Measurements from ENCODE around the gene PLBD2.

The PLBD2 gene, protein sequence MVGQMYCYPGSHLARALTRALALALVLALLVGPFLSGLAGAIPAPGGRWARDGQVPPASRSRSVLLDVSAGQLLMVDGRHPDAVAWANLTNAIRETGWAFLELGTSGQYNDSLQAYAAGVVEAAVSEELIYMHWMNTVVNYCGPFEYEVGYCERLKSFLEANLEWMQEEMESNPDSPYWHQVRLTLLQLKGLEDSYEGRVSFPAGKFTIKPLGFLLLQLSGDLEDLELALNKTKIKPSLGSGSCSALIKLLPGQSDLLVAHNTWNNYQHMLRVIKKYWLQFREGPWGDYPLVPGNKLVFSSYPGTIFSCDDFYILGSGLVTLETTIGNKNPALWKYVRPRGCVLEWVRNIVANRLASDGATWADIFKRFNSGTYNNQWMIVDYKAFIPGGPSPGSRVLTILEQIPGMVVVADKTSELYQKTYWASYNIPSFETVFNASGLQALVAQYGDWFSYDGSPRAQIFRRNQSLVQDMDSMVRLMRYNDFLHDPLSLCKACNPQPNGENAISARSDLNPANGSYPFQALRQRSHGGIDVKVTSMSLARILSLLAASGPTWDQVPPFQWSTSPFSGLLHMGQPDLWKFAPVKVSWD

DNA sequence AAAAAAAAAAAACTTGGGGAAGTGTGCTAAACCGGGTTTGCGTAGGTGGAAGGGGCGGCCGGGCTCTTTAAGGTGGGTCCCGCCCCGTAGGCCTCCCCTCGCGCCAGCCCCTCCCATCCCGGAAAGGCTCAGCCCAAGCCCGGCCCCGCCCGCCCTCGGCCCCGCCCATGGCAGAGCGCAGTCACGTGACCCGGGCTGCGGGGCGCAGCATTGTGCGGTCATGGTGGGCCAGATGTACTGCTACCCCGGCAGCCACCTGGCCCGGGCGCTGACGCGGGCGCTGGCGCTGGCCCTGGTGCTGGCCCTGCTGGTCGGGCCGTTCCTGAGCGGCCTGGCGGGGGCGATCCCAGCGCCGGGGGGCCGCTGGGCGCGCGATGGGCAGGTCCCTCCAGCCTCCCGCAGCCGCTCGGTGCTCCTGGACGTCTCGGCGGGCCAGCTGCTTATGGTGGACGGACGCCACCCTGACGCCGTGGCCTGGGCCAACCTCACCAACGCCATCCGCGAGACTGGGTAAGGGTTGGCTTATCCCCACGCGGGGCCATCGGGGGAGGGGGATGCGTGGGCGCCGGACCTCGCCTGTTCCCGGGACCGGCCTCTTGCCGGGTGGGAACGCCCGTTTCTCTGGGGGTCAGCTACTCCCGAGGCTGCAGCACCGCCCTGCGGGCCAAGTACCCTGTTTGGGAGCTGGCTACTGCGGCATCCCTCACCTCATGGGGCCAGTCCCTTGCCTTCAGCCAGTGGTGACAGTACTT lies at the start of gene PLBD2:
Gene PLBD2 (plus strand): TSS at position 207 of the 752 bp plus-strand sequence. CDS start 14 bp downstream, at position 221.
- peak; percentile 92 for DNase-seq (ENCODE audit: low read depth)

DNA sequence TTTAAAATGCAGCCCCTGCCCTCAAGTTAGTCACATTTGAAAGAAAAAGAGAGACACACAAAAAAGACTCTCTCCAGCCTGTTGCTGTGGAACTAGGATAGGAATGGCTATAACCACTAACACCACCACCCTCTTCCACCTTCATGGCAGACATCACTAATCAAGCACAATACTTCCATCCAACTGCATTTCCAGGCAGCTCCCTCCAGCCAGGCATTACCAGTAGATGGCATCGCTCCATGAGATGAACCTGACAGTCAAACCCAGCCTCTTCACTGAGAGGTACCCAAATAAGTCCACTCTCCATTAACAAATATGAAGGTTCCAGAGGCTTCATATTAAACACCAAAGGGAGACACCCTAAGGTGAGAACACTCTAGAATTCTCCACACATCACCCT lies 47.9 kb upstream of the PLBD2 start:
- DNase-seq (ENCODE audit: low read depth): no peak

DNA sequence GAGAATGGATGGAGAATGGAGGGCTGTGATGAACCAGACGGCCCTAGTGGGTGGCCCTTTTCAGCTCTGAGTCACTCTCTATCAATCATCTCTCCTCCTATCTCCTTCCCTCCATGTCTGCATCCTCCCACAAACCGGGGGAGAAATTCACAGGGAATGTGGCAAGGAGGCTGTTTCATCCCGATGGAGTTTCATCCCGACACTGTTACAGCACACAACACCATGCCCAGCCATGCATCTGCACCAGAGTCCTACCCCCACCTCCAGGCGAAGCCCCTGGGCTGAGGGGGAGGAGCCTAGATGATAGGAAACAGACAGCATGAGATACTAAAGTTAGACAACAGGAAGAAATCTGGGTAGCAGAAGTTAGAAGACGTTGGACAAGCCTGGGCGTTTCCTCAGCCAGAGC lies 44.3 kb upstream of the PLBD2 start:
- DNase-seq (ENCODE audit: low read depth): no peak

DNA sequence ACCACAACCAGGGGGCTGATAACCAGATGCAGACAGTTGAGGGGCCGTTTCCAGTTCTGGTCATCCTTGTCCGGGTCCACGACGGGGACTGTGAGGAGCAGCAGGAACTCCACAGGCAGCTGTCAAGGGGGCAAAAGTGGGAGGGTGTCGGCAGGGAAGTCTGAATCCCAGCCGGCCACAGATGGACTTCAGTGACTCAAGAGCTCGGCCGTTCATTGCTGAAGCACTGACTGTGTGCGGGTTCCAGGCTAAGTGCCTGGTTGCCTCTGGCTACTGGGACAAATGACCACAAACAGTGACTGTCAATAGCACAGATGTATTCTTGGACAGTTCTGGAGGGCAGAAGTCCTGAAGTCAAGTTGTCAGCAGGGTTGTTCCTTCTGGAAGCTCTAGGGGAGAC lies 43.0 kb upstream of the PLBD2 start:
- no peak for DNase-seq (ENCODE audit: low read depth)

DNA sequence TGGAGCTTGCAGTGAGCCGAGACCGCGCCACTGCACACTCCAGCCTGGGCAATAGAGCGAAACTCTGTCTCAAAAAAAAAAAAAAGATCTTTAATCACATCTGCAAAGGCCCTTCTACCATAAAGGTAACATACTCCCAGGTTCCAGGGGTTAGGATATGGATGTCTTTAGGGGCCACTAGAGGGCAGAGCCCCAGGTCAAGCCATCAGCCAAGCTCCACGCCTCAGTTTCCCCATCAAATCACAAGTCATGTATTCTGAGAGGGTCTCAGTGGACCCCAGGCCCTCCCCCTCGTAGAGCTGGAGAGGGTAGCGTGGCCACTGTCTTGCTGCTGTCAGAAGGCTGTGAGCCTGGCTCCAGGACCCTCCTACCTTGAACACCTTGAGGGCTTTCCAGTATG lies 42.2 kb upstream of the PLBD2 start:
- no peak for DNase-seq (ENCODE audit: low read depth)

DNA sequence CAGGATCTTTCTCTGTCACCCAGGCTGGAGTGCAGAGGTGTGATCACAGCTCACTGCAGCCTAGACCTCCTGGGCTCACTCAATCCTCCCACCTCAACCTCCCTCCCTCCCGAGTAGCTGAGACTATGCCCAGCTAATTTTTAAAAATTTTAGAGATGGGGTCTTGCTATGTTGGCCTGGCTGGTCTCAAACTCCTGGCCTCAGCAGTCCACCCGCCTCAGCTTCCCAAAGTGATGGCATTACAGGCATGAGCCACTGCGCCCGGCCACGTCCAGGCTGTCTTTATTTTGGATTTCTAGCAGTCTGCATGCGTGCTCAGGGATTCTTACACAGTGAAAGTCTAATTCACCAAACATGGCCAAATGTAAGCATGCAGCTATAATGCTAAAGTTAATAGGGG lies 41.3 kb upstream of the PLBD2 start:
- no peak for DNase-seq (ENCODE audit: low read depth)

DNA sequence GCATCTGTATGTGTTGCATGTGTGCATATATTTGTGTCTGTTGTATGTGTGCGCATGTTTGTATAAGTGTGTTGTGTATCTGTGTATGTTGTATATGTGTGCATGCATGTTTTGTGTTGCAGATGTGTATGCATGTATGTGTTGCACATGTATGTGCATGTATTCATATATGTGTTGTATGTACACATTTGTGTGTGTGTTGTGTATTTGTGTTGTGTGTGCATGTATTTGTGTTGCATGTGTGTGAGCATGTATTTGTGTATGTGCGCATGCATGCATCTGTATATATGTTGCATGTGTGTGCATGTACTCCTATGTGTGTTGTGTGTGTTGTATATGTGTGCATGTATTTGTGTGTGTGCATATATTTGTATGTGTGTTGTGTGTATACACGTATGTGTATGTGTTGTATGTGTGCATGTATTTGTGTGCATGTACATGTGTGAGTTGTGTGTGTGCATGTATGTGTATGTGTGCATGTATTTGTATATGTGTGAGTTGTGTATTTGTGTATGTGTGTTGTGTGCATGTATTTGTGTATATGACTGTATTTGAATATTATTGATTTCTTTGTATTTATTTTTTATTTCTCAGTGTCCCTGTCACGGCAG lies 40.2 kb upstream of the PLBD2 start:
- DNase-seq (ENCODE audit: low read depth): no peak

DNA sequence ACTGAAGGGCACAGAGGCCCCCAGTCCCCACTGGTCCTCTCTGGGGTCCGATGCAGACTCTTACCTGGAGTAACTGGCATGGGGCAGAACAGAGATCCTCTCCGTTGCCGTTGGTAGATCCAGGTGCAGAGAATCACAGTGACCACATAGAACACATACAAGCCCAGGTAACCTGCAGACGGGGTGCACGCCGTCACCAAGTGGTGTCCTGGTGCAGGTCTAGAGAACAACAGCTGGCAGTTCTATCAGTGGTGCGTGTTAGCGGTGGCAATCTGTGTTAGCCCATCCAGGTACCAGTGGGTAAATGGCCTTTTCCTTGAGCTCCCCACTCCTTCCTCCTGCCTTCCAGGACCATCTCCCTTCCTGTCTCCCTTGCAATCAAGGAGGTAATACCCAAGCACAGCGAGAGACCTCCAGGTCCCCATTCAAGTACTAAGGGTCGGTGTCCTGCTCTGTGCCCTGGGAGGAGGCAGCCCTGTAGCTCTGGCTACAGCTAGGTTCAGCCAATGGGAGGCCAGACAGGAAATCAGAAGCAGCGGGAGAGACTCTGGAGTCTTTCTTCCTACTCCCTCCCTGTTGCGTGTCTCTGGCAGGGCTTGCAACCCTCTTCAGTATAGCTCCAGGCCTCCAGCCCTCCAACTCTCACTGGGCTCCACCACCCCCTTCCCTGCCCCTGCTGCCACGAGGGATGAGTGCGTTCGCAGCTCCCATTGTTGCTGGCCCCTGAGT lies 39.3 kb upstream of the PLBD2 start:
- no peak for DNase-seq (ENCODE audit: low read depth)

DNA sequence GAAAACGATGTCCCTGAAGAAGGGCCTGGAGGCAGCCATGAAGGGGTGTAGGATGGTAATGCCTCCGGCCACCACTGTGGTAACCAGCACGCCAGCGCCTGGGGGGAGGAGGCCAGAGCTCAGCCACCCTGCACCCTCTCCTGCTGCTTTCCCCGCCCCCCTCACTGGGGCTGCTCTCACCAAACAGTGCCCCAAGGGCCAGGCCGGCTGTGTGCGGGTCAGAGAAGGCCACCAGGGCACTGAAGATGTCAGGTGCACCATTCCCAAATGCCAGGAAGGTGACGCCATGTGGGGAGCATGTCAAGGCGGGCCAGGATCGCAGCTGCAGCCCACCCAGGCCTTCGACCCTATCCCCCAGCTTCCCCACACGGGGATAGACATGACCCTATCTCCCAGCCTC lies 38.0 kb upstream of the PLBD2 start:
- no peak for DNase-seq (ENCODE audit: low read depth)

DNA sequence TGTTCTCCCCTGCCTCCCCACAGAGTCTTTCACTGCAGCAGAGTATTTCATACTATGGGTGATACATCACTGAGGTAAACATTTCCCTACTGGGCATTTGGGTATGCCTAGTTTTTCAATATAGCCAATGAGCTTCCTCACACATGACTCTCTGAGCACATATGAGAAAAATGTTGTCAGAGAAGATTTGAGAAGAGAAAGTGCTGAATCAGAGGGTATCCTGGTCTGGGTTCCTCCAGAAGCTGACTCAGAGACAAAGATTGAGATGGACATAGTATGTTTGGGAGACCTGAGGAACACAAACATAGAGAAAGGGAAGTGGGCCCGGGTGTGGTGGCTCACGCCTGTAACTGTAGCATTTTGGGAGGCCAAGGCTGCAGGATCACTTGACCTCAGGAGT lies 36.0 kb upstream of the PLBD2 start:
- DNase-seq (ENCODE audit: low read depth): no peak

DNA sequence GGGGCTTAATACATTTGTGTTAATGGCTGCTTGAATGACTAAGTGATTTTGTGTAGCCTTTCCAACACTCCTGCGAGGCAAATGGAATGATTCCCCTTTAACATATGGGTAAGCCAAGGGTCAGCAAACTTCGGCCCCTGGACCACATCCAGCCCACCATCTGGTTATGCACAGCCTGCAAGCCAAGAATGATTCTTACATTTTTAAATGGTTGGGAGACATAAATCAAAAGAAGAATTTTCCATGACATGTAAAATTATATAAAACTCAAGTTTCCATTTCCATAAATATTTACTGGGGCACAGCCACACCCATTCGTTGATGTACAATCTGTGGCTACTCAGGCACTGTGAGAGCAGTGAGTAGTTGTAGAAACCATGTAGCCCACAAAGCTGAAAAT lies 32.5 kb upstream of the PLBD2 start:
- DNase-seq (ENCODE audit: low read depth): no peak

DNA sequence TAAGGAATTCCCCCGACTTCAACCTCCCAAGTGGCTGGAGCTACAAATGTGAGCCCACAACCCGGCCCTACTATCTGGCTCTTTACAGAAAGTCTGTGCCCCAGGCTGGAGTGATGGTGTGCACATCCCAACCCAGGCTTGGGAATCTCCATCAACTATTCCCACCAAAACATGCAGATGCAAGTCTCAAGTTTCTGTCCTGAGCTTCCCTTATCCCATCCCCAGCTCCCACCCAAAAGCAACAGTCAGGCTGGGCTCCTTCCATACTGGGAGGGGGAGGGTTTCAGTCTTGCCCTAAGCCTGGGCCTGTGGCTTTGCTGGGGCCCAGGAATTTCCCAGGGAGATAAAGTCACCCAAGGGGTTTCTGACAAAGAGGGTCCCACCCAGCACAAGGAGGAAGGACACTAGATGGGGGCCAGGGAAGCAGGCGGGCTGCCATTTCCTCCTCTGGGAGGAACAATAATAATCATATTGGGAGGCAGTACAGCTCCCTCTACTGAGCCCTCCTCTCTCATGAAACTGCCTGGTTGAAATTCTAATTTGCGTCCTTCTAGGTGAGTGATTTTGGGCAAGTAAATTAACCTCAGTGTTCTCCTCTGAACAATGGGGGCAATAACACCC lies 31.5 kb upstream of the PLBD2 start:
- no peak for DNase-seq (ENCODE audit: low read depth)

DNA sequence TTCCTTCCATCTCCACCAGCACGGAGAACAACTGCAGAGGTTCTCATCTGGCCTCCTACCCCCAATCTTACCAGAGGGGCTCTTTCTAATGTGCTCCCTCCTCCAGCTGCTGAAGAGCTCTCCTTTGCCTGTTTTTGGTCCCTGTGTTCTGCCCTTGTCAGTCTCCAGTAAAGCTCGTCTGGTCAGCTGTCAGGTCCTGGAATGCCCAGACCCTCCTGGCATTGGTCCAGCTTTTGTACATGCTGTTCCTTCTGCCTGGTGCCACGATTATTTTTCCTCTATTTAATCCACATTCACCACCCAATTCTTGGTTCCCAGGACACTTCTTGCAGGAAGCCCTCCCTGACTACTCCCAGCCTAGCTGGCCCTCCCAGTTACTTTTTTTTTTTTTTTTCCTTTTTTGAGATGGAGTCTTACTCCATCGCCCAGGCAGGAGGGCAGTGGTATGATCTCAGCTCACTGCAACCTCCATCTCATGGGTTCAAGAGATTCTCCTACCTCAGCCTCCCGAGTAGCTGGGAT lies 30.0 kb upstream of the PLBD2 start:
- DNase-seq (ENCODE audit: low read depth): no peak

DNA sequence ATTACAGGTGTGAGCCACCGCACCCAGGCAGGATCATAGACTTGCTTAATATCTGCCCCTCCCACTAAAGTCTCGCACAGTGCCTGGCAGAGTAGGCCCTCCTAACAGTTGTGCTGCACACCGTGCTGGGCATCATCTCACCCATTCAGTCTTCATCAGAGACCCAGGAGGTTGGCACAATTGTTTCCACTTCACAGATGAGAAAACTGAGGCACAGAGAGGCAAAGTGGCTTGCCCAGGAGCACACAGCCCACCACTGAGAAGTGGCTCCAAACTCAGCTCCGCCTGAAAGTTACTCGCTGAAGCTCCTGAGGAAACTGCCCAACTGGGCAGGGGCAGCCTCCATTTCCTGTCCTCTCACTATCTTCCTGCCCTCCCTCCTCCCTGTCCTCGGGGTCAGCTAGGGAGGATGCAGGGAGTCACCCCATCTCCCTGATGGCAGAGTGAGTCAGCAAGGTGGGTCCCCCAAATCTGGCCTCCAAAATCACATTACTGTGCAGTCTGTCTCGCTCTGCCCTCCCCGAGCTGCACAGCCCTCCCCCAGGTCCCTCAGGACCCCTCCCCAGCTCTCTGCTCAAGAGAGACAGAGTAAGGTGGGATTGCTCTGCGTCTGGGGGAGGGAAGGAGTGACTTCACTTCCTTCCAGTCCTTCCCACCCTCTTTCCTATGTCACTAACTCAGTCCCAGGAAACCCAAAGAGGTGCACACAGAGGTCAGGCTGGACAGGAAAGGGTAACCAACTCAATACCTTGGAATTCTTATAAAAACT lies 29.2 kb upstream of the PLBD2 start:
- DNase-seq (ENCODE audit: low read depth): no peak

DNA sequence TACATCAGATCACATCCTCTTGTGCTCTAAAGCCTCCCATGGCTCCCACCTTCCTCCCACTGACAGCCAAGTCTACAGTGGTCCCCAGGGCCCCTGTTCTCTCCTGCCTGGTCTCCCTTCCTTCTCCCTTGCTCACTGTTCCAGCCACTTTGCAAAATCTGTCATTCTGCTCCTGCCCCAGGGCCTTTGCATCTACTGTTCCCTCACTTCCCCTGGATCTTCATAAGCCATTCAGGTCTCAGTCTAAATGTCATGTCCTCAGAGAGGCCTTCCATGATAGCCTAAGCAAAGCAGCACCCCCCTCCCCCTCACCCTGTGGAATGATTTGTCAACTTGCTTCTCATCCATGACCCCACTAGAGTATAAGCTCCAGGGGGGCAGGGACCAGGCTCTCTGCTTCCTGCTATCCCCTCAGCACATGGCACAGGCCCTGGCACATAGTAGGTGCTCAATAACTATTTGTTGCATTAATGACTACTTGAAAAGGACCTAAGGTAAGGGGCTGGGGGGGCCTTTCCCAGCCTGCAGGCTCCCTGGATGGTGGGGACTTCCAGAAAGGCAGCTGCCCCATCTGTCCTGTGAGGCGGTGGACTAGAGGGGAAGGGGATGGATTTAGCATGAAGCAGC lies 28.5 kb upstream of the PLBD2 start:
- no peak for DNase-seq (ENCODE audit: low read depth)

DNA sequence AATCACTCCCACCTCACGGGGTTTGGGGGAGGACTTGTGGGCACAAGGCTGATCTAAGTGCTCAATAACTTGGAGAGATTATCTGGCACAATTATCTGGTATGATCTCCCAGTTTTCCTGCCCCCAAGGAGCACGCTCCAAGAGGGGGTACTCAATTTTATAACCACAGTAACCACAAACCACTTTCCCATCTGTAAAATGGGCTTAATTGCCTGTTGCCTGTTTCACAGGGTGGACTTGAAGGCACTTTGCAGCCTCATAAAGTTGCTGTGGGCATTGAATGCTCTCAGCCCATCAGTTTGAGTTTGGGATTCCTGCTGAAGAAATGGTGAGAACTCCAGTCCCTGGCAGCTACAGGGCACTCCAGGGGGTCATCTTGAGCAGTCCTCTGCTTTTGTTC lies 27.9 kb upstream of the PLBD2 start:
- no peak for DNase-seq (ENCODE audit: low read depth)

DNA sequence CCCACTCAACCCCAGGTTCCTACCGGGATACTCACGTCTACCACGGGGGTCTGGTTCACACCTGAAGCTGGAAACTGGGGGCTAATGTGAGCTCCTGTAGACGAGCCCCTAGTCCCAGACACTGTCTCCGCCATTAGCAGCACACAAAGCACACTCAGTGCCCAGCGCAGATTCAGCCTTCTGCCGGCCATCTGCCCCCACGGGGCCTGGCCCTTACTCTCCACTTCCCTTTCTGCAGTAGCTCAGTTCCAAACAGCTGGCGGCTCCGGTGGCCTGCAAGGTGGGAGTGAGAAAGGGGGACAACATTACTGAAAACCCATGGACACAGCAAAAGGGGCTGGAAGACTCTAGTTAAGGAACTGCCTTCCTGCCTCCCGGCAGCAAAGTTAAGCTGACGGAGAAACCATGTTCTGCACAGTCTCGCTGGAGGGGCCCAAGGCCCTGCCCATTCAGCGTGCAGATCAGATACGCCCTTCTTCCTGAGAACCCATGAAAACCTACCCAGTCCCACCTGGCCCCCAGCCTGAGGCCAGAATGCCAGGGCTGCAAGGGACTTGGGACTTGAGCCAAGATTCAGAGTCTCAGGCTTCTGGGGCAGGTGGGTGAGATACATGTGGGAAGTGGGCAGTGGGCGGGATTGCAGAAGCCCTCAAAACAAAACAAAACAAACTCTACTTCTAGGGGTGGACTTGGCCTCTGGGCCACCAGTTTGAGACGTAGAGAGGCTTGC lies 25.5 kb upstream of the PLBD2 start:
- no peak for DNase-seq (ENCODE audit: low read depth)

DNA sequence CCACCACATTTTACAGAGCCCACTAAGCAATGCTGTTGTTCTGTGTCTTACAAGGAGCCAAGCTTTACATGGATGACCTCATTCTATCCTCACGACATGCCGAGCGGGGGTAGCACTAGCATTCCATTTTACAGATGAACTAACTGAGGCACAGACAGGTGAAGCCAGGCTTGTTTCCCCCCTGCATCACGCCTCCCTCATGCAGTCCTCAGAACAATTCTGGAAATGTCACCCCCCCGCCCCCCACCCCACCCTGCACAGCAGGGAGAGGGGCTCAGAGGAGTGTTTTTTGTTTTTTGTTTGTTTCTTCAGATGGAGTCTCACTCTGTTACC lies 25.0 kb upstream of the PLBD2 start:
- no peak for DNase-seq (ENCODE audit: low read depth)
